ENCODE measurements around the gene KATNAL2.

KATNAL2 gene

DNA sequence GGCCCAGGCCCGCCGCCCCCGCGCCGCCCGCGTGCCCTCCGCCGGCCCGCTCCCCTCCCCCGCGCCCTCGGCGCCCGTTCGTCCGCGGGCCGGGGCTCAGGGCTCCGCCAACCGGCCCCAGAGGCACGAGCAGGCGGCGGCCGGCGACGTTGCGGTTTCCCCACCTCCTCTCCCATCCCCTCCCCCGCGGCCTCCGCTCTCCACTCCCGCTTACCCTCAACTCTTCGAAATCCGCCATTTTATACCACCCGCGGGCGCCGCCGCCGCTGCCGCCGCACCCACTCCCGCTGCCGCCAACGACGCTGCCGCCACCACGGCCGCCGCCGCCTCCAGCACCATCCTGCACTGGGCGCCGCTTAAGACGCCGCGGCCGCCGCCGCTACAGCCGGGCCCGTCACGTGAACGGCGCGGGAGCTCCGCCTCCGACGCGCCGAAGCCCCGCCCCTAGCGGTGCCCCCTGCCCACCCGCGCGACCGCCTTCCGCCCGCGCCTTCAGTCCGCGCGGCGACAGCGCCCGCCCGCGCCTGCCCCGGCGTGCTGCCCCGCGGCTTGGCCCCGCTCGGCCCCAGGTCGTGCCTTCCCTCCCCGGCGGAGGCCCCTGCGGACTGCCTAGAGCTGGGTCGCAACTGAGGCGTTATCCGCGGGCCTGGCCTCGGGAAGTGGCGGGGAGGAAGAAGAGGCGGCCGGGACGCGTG lies at the start of gene KATNAL2, which contains the start of gene PIAS2:
Gene KATNAL2, plus strand, starts transcription at position 495 of the 695 bp plus-strand sequence. CDS start 29,271 bp downstream, outside the sequence.
Gene PIAS2, minus strand, starts transcription at position 400 of the 695 bp plus-strand sequence. Its CDS starts 162 bp downstream, at position 238.
- H3K27me3 Mint-ChIP-seq: no peaks in the 10 kb centered on the region
- H3K36me3 Mint-ChIP-seq: no peaks in the 10 kb centered on the region
- peak within 1 kb of the TSS; percentile 94 for H3K27ac Mint-ChIP-seq
- peak within 1 kb of the TSS; percentile 94 for H3K4me3 Mint-ChIP-seq
- no peaks in the 10 kb centered on the region for H3K9me3 Mint-ChIP-seq
- H3K4me1 Mint-ChIP-seq: peaks cover 56% of the 10 kb centered on the region

GRCh38 chr18:46868169-46868921 lies 49.1 kb upstream of the KATNAL2 start:
- peaks cover 21% of the 10 kb centered on the region for H3K9me3 Mint-ChIP-seq
- no peaks in the 10 kb centered on the region for H3K27me3 Mint-ChIP-seq
- no peak overlapping the region for H3K4me3 Mint-ChIP-seq
- peaks cover 45% of the 10 kb centered on the region for H3K36me3 Mint-ChIP-seq
- peaks cover 51% of the 10 kb centered on the region for H3K4me1 Mint-ChIP-seq
- H3K27ac Mint-ChIP-seq: no peak overlapping the region

- Mint-ChIP-seq H3K9me3 (peaks cover 32% of the 10 kb centered on the region), H3K4me1 (peaks cover 30% of the 10 kb centered on the region), H3K27ac (peak overlapping the region; percentile 83), H3K27me3 (no peaks in the 10 kb centered on the region), H3K4me3 (no peak overlapping the region), H3K36me3 (peaks cover 47% of the 10 kb centered on the region)
Observed at GRCh38 chr18:46877329-46877987, 39.9 kb upstream of the KATNAL2 start.

DNA sequence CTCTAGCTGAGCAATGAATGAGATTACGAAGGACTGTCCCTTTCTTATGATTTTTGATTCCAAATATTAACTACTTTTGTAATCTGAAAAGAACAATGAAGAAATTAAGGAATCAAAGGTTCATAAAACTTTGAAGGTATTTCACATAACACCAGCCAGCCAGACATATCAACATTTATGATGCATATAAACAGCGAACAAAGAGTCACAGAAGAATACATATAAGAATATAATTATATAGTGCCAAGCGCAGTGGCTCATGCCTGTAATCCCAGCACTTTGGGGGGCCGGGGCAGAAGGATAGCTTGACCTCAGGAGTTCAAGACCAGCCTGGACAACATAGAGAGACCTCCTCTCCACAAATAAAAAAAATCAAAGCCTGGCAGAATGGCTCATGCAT lies 34.2 kb upstream of the KATNAL2 start:
- Mint-ChIP-seq H3K9me3 (peaks cover 11% of the 10 kb centered on the region), H3K4me1 (peaks cover 8% of the 10 kb centered on the region), H3K27ac (no peak overlapping the region), H3K27me3 (no peaks in the 10 kb centered on the region), H3K4me3 (no peak overlapping the region), H3K36me3 (peaks cover 27% of the 10 kb centered on the region)

GRCh38 chr18:46886893-46887292 lies 30.5 kb upstream of the KATNAL2 start:
- Mint-ChIP-seq H3K36me3 (peaks cover 40% of the 10 kb centered on the region), H3K4me1 (peaks cover 33% of the 10 kb centered on the region), H3K27me3 (no peaks in the 10 kb centered on the region), H3K27ac (no peak overlapping the region), H3K4me3 (no peak overlapping the region), H3K9me3 (peaks cover 20% of the 10 kb centered on the region)

- peaks cover 20% of the 10 kb centered on the region for H3K9me3 Mint-ChIP-seq
- H3K36me3 Mint-ChIP-seq: peaks cover 44% of the 10 kb centered on the region
- H3K27me3 Mint-ChIP-seq: no peaks in the 10 kb centered on the region
- no peak overlapping the region for H3K4me3 Mint-ChIP-seq
- H3K4me1 Mint-ChIP-seq: peaks cover 54% of the 10 kb centered on the region
- H3K27ac Mint-ChIP-seq: no peak overlapping the region
Observed at GRCh38 chr18:46888965-46889364, 28.4 kb upstream of the KATNAL2 start.

- no peaks in the 10 kb centered on the region for H3K27me3 Mint-ChIP-seq
- peaks cover 66% of the 10 kb centered on the region for H3K4me1 Mint-ChIP-seq
- no peak overlapping the region for H3K4me3 Mint-ChIP-seq
- H3K36me3 Mint-ChIP-seq: peaks cover 47% of the 10 kb centered on the region
- no peak overlapping the region for H3K27ac Mint-ChIP-seq
- peaks cover 20% of the 10 kb centered on the region for H3K9me3 Mint-ChIP-seq
Observed at GRCh38 chr18:46891742-46892214, 25.6 kb upstream of the KATNAL2 start.

GRCh38 chr18:46892842-46893241 lies 24.6 kb upstream of the KATNAL2 start:
- peaks cover 66% of the 10 kb centered on the region for H3K4me1 Mint-ChIP-seq
- H3K36me3 Mint-ChIP-seq: peaks cover 42% of the 10 kb centered on the region
- H3K9me3 Mint-ChIP-seq: peaks cover 20% of the 10 kb centered on the region
- H3K4me3 Mint-ChIP-seq: no peak overlapping the region
- no peaks in the 10 kb centered on the region for H3K27me3 Mint-ChIP-seq
- no peak overlapping the region for H3K27ac Mint-ChIP-seq

DNA sequence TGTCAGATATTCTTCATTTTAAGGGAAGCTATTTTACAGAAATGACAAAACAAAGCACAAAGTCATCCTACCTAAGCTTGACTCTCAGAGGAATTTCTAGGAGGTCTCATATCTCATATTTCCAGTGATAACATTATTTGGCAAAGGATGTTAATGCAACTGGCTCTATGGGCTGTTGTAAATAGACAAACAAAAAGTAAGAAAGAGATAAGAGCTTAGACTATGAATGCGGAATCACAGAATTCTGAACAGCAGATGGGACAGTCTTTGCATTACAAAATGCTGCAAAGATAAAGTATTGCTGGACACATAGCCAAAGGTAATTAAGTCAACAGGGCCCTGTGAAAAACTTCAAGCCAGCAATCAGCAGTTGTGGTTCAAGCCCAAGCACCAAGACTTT lies 24.0 kb upstream of the KATNAL2 start:
- Mint-ChIP-seq H3K4me3 (no peak overlapping the region), H3K27ac (no peak overlapping the region), H3K9me3 (peaks cover 19% of the 10 kb centered on the region), H3K27me3 (no peaks in the 10 kb centered on the region), H3K36me3 (peaks cover 40% of the 10 kb centered on the region), H3K4me1 (peaks cover 66% of the 10 kb centered on the region)

DNA sequence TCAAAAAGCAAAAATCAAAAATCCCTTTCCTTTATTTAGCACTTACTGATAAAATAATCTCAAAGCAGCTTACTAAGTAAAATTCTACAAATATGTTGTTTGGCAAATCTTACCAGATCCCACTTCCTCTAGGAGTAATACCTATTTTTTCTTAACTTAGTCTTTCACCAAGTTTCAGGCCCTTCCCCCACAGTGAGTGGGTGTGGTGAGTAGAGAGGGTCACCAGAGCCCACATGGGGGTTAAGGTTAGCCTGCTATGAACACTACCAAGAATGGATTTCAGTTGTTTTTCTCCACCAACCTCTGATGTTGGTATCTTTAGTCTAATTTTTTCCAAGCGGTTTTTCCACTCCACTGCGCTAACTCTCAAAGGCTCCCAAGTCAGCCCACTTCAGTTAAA lies 23.3 kb upstream of the KATNAL2 start:
- H3K27me3 Mint-ChIP-seq: no peaks in the 10 kb centered on the region
- peaks cover 32% of the 10 kb centered on the region for H3K36me3 Mint-ChIP-seq
- H3K9me3 Mint-ChIP-seq: peaks cover 12% of the 10 kb centered on the region
- H3K4me1 Mint-ChIP-seq: peaks cover 61% of the 10 kb centered on the region
- no peak overlapping the region for H3K27ac Mint-ChIP-seq
- H3K4me3 Mint-ChIP-seq: no peak overlapping the region

GRCh38 chr18:46899274-46899948 lies 18.0 kb upstream of the KATNAL2 start:
- no peaks in the 10 kb centered on the region for H3K9me3 Mint-ChIP-seq
- peaks cover 23% of the 10 kb centered on the region for H3K36me3 Mint-ChIP-seq
- H3K4me1 Mint-ChIP-seq: peaks cover 31% of the 10 kb centered on the region
- no peaks in the 10 kb centered on the region for H3K27me3 Mint-ChIP-seq
- H3K4me3 Mint-ChIP-seq: no peak overlapping the region
- no peak overlapping the region for H3K27ac Mint-ChIP-seq

DNA sequence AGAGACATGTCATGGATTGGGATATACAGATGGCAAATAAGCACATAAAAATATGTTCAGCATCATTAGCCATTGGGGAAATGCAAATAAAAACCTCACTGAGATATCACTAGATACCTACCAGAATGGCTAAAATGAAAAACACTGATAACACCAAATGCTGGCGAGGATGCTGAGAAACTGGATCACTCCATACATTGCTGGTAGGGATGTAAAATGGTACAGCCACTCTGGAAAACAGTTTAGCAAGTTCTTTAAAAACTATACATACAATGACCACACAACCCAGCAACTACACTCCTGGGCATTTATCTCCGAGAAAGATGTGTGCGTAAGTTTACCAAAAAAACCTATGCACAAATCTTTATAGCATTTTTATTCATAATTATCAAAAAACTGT lies 14.0 kb upstream of the KATNAL2 start:
- H3K9me3 Mint-ChIP-seq: no peaks in the 10 kb centered on the region
- H3K4me1 Mint-ChIP-seq: peaks cover 38% of the 10 kb centered on the region
- no peak overlapping the region for H3K27ac Mint-ChIP-seq
- no peaks in the 10 kb centered on the region for H3K27me3 Mint-ChIP-seq
- no peak overlapping the region for H3K4me3 Mint-ChIP-seq
- peaks cover 29% of the 10 kb centered on the region for H3K36me3 Mint-ChIP-seq

DNA sequence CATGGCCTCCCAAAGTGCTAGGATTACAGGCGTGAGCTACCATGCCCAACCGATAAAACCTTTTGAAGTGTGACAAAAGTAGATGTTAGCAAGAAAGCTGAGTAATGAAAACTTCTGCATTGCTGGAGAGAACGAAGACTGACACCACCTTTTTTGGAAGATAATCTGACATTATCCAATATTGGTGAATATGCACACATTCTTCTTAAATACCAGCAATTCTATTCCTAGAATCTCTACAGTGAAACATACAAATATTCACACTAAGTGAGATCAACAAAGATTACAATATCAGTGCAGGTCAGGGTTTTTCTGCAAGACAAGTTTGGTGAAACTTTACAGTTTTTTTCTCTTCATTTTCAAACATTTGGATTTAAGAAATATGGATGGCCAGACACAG lies 7.9 kb upstream of the KATNAL2 start:
- no peaks in the 10 kb centered on the region for H3K27me3 Mint-ChIP-seq
- H3K27ac Mint-ChIP-seq: no peak overlapping the region
- peaks cover 16% of the 10 kb centered on the region for H3K36me3 Mint-ChIP-seq
- no peak overlapping the region for H3K4me3 Mint-ChIP-seq
- H3K9me3 Mint-ChIP-seq: no peaks in the 10 kb centered on the region
- H3K4me1 Mint-ChIP-seq: peaks cover 46% of the 10 kb centered on the region

GRCh38 chr18:46910856-46911255 lies 6.5 kb upstream of the KATNAL2 start:
- peaks cover 52% of the 10 kb centered on the region for H3K4me1 Mint-ChIP-seq
- peak overlapping the region; percentile 51 for H3K27ac Mint-ChIP-seq
- H3K4me3 Mint-ChIP-seq: no peak overlapping the region
- no peaks in the 10 kb centered on the region for H3K9me3 Mint-ChIP-seq
- H3K36me3 Mint-ChIP-seq: peaks cover 12% of the 10 kb centered on the region
- no peaks in the 10 kb centered on the region for H3K27me3 Mint-ChIP-seq

DNA sequence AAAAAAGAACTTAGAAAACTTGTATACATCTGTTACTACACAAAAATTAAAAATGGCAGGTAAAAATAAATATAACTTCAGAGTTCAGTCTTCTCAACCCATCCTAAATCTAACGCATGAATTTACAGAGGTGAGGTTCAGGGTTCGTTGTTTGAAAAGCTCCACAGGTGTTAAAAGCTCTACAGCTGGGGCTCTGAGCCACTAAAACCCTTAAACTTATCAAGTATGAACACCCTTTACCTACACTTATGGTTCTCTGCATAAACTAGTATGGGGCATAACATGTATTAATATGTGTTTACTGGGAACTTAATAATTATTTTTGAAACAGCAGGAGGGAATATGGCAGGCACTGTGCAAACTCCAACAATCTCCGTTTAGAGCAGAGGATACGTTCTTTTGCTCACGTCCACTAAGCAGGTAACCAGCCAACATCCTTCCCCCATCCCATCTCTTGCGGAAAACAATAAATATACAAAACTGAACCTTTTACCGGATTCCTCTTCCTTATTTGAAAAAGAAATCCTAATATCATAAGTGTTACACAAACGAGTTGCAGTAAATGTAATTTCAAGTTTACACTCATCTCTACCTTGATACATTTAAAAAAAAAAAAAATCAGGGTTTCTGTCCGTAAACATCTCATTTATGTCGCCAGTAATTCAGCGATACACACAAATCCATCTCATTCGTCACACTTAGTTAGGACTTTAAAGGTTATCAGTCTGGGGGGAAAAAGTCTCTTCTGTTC lies 1.4 kb upstream of the KATNAL2 start:
- peak overlapping the region; percentile 94 for H3K4me3 Mint-ChIP-seq
- H3K9me3 Mint-ChIP-seq: no peaks in the 10 kb centered on the region
- peak overlapping the region; percentile 94 for H3K27ac Mint-ChIP-seq
- H3K27me3 Mint-ChIP-seq: no peaks in the 10 kb centered on the region
- no peaks in the 10 kb centered on the region for H3K36me3 Mint-ChIP-seq
- peaks cover 59% of the 10 kb centered on the region for H3K4me1 Mint-ChIP-seq
